SHP77 treated with DMSO at 0.1 percent for 48 hours (cell line): ENCODE results near the gene PPIF.

Source experiments
- DNase-seq: peaks from one replicate; lab custom pipeline; 2025; lab: John Stamatoyannopoulos, UW

The PPIF gene

DNA sequence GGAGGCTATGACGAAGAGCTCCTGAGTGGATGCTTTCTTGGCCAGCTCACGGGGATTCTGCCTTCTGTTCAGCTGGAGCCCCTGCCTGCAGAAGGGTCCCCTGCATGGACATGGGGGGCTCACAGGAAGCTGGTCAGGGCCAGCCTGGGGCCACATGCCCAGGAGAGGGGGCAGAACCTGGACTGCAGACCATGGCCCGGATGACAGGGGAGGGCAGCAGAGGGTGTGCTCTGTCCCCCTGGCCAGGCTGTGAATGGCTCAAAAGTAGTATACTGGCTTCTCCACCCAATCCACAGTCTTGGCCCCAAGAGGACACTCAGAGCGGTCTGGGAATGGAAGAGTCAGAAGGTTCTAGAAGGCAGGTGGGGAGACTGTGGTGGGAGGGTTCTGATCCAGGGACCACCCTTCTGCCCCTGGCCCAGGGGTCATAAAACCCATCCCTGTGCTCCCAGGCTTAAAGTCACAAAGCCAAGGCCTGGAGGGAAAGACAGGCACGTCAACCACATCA is 40.3 kb downstream of the PPIF start:
- no peak for DNase-seq

DNA sequence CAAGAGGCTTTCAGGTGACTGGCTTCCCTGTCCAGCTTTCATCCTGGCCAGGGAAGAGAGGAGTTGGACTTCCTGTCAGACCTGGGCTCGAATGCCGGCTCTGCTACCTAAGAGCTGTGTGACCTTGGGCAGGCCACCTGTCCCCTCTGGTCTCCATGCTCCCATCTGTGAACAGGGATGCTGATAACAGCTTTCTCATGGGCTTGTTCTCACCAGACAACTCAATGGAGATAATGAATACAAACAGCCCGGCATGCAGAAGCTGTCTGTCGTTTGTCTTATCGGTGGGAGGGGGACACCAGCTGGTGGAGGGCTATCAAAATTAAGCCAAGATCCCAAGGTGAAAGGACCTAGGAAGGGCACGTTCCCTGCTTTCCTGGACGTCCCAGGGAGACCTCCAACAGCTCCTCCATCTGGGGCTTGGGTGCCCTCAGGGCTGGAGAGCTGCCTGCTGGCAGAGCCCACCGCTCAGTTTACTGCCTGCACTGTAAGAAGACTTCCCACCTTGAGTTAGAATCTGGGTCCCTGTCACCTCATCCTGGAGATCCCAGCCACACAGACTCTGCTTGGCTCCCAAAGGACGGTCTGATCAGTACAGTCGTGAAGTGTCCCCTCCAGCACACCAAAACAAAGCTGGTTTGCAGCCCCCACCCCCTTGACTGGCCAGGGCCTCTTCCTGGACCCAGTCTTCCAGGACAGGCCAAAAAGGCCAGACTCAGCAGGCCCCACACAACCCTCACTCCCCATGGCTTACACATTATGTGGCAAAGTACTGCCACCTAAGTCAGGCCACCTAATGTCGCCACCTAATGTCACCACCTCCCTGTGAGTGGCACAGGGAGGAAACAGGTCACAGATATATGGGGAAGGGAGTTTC is 40.9 kb downstream of the PPIF start:
- DNase-seq = no peak

- no peak for DNase-seq
Measured at GRCh38 chr10:79390057-79390456, 42.8 kb downstream of the PPIF start.

GRCh38 chr10:79390551-79391229 is 43.4 kb downstream of the PPIF start:
- DNase-seq = no peak

GRCh38 chr10:79391231-79392019 is 44.2 kb downstream of the PPIF start:
- no peak for DNase-seq

DNA sequence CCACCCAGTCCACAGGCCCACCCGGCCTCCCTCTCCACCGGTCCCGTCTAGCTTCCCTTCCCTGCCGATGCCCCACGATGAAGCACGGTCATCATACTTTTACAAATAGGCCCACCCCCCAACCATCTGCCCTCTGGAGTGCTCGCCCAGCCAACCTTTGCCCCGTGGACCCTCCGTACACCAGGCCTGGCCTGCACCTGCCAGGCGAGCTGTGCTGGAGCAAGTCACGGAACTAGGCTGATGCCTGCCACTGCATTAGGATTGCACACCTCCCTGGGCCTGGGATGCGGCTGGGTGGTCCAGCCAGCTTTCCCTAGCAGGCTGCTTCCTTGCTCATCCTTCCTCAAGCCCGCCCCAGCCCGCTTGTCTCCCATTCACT is 44.7 kb downstream of the PPIF start:
- no peak for DNase-seq

- DNase-seq = no peak
Measured at GRCh38 chr10:79392506-79393176, 45.4 kb downstream of the PPIF start.

GRCh38 chr10:79393221-79393923 is 46.1 kb downstream of the PPIF start:
- no peak for DNase-seq

GRCh38 chr10:79393924-79394610 is 46.8 kb downstream of the PPIF start:
- no peak for DNase-seq

DNA sequence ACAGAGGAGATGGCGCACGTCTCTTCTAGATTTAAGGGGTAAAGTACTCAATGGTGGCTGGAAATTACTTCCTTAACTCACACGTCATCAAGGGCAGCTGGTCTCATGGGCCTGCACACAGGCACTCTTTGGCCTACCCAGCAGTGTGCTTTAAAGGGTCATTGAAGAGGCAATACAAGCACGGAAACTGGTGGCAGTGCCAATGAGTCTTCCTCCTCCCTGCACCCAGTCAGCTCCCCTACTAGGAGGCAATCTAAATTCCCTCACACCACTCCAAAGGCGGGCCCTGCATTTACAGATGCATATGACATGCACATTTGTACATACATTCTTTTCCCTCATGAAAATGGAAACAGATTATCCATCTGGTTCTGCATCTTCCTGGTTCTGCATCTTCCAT is 47.4 kb downstream of the PPIF start:
- DNase-seq = no peak

- DNase-seq = no peak
Measured at GRCh38 chr10:79396520-79396919, 49.3 kb downstream of the PPIF start.

DNA sequence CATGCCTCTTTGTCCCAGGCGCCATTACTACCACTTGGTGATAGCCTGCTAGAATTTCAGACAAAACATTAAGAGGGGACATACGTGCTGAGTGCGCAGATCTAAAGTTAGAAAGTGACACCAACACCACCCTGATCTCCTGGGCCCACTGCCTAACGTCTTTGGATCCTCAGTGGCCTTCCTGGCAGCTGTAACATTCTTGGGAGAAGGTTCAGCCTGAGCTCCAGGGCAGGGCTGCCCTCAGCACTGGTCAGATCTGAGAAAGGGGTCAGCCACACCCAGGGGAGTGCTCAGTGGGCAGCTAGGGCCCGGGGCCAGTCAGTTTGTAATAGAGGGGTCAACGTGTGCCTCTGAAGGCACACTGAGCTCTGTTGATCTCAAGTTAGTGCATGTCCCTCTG is 49.8 kb downstream of the PPIF start:
- no peak for DNase-seq

DNA sequence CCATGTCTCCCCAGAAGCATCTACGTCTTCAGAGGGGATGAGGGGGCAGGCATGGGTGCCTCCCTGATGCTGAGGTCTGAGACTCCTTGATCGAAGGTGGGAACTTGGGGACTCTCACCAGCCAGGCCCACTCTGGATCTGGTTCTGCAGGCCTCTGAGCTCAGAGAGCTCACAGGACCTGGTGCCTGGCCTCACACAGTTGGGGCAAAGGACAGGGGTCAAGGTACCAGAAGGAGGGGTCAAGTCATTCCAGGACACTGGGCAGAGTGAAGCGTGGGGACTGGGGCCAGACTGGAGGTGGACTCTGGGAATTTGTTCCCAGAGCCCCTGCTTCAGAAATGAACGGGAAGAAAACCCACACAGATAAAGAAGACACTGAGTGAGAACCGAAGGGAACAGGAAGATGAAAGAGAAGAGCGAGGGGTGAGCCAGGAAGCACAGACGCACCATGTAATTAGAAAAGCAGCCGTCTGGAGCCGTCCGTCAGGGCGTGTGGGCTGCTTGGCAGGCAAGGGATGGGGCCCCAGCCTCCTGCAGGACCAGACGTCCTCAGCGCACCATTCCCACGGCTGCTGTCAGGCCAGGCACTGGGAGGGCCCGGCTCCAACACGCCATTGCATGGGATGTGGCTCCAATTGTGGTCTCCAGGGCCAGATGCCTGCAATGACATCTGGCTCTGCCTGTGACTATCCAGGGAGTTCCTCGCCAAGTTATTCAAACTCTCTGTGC is 50.5 kb downstream of the PPIF start:
- DNase-seq = no peak

DNA sequence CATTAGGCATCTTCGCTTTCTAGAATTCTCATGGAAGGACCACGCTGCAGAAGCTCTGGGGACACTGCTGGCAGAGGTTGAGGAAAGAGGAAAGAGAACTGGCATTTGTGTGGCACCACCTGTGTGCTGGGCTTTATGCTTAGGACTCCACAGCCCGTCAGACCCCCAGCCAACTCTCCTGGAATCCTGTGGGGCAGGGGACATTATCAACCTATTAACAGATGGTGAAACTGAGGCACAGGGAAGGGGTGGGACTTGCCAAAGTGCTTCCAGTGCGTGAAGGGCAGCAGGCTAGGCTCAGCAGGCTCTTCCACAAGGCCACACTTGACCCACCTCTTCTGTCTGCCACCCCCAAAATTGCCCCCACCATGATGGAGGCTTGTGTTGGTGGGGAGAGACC is 51.4 kb downstream of the PPIF start:
- DNase-seq = no peak

DNA sequence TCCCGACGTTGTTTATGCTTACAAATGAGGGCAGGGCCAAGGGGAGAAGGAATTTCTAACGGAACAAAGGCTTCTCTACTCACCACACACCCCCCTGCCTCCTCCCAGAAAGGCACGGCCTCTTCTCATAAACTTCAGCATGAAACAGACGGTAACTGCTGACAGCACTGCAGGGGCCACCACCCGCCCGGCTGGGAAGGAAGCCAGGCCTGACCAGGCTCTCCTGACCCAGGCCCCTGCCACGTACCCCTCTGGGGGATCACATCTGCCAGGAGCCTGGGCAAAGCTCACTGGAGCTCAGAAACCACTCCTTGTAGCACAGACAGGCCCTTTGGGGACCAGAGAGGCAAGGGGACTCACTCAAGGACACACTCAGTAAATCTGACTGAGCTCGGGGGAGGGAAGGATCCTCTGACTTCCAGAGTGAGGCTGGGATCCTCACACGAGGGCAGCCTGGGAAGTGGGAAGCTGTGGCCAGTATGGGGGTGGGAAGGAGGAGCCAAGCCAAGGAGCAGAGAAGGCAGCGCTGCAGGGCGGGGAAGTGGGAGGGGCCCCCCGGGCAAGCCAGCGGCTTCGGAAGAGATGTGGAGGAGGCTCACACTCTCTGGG is 52.1 kb downstream of the PPIF start:
- no peak for DNase-seq

DNA sequence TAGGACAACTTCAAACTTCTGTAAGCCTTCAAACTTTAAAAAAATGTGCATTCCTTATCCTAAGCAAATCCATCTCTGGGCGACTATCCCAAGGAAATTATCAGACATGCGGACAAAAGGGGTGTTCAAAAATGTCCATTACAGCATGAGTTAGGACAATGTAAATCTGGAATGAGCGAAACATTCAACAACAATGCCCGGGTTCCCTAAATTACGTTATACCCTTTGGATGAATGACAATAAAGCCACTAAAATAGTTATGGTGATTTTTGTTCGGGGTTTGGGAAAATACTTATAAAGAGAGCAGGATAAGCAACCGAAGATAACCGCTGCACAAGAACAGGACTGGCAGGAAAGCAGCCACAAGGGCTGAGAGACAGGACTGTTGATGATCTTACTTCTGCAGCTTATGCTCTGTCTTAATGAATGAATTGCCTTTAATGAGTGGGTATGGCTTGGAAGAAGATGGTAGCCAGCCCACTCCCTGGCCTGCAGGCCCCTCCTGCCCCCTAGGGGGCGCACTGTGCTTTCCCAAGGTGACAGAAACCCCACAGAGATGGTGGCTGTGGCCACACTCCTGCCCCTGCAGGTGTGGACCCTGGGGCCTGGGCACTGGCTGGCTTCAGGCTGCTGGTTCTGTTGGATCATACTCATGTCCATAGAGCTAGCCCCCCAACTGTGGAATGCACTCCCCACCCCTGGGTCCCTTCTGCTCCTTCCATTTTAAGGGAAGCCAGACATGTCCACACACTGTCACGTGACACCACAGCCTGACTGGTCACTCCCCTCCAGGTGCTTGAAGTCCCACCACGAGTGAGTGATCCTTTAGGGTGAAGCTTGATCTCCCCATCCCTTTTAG is 53.1 kb downstream of the PPIF start:
- no peak for DNase-seq

GRCh38 chr10:79401015-79401921 is 54.0 kb downstream of the PPIF start:
- DNase-seq = no peak

GRCh38 chr10:79402625-79402946 is 55.3 kb downstream of the PPIF start:
- no peak for DNase-seq
